NCI-H1417 treated with DMSO at 0.1 percent for 48 hours (cell line): ENCODE results near the gene CDC14A.
A peak's percentile ranks its signal among the peaks of the same experiment; 100 is the strongest.

Experiments used
- DNase-seq: peaks from one replicate; lab custom pipeline; 2025; lab: John Stamatoyannopoulos, UW

CDC14A gene

DNA sequence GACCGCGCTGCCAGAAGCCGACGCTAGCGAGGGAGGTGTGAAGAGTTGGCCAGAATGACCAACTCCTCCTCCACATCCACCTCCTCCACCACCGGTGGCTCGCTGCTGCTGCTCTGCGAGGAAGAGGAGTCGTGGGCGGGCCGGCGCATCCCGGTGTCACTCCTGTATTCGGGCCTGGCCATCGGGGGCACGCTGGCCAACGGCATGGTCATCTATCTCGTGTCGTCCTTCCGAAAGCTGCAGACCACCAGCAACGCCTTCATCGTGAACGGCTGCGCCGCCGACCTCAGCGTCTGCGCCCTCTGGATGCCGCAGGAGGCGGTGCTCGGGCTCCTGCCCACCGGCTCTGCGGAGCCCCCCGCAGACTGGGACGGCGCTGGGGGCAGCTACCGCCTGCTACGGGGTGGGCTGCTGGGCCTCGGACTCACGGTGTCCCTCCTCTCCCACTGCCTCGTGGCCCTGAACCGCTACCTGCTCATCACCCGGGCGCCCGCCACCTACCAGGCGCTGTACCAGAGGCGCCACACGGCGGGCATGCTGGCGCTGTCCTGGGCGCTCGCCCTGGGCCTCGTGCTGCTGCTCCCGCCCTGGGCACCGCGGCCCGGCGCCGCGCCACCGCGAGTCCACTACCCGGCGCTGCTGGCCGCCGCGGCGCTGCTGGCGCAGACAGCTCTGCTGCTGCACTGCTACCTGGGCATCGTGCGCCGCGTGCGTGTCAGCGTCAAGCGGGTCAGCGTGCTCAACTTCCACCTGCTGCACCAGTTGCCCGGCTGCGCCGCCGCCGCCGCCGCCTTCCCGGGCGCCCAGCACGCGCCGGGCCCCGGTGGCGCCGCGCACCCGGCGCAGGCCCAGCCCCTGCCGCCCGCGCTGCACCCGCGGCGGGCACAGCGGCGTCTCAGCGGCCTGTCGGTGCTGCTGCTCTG lies 186.9 kb downstream of the CDC14A start:
- no peak for DNase-seq

DNA sequence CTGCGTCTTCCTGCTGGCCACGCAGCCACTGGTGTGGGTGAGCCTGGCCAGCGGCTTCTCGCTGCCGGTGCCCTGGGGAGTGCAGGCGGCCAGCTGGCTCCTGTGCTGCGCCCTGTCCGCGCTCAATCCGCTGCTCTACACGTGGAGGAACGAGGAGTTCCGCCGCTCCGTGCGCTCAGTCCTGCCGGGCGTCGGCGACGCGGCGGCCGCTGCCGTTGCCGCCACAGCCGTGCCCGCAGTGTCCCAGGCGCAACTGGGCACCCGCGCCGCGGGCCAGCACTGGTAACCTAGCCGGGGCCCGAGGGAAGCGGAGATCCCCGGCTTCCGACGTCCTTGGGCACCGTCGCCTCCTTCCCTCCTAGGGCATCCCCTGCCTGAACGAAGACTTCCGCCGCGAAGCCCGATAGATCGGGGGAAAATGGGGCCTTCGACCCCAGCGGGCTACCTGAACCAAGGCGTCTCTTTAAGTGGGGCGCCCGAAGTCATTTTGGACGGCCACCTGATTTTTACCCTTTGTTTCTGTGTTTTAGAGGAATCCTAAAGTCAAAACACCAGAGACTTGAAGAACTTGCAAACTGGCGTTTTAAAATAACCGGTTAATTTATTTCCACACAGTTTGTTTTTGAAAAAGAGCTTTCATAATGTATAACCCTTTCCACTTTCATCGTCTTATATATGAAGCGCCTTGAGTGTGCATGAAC lies 187.7 kb downstream of the CDC14A start:
- no peak for DNase-seq

DNA sequence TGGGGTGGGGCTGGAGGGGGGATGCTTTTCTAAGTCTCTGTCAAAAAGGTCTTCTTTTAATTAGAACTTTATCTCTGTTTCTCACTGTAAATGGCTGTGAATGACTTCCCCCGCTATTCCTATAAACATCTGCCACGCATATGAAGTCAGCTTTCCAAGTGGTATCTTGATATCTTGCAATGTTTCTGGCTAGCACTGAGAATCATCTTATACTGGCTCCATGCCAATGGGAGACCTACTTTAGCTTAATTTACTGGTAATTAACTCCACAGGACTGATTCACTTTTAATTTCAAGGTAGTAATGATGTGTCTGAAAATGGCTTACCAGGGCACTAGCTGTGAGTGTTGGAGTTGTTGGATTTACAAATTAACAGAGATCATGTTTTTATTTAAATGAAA lies 190.0 kb downstream of the CDC14A start:
- DNase-seq: peak; percentile 51

GRCh38 chr1:100543640-100544039 lies 191.3 kb downstream of the CDC14A start:
- no peak for DNase-seq

DNA sequence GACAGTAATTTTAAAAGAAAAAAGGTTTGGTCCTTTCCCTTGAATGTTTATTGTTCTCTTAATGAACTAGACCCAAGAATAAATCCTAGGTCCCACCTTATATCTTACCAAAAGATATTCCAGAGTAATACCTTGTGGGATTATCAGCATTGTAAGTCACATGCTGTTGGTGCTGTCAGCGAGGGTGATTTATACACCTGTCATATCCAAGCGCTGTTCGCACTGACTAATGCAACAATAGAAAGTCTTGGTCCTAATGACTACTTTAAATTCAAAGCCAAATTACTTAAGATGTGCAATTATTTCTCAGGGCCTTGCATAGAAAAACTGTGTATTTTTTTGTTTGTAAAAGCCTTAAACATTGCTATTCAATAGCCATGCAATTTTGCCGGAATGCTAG lies 192.5 kb downstream of the CDC14A start:
- DNase-seq: no peak

GRCh38 chr1:100545855-100546254 lies 193.5 kb downstream of the CDC14A start:
- no peak for DNase-seq

GRCh38 chr1:100552031-100552430 lies 199.7 kb downstream of the CDC14A start:
- no peak for DNase-seq

DNA sequence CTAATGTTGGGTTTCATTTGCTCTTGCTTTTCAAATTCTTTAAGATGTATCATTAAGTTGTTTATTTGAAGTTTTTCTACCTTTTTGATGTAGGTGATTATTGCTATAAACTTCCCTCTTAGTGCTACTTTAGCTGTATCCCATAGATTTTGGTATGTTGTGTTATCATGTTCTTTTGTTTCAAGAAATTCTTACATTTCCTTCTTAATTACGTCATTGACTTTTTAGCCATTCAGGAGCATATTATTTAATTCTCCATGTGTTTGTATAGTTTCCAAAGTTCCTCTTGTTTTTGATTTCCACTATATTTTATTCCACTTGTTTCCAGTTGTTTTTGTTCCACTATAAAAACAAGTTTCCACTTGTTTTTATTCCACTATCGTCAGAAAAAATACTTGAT lies 200.6 kb downstream of the CDC14A start:
- DNase-seq: no peak

- no peak for DNase-seq
Observed at GRCh38 chr1:100556181-100556580, 203.9 kb downstream of the CDC14A start.

GRCh38 chr1:100556925-100557605 lies 204.8 kb downstream of the CDC14A start:
- DNase-seq: no peak

DNA sequence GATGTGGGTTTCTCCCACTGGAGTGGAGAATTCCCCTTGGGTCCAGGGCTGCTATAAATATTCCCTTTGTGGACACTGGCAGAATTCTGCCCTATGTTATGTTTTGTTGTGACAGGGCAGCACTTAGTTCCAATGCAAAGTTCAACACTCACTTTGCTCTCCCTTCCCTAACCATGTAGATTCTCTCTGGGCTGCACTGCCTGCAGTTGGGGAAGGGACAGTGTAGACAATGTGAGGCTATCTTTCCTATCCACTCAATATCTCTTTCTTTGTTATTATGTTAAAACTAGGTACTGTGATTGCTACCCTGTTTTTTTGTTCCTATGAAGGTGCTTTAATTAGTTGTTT lies 205.3 kb downstream of the CDC14A start:
- DNase-seq: no peak

DNA sequence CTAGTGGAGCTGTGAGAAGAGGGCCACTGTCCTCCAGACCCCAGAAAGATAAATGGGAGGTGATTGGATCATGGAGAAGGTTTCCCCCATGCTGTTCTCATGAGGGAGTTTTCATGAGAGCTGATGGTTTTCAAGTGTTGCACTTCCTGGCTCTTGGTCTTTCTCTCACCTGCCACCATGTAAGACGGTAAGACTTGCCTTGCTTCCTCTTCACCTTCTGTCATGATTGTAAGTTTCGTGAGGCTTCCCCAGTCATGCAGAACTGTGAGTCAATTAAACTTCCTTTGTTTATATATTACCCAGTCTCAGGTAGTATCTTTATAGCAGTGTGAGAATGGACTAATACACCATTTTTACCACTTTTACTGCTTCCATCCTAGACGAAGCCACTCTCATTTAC lies 213.2 kb downstream of the CDC14A start:
- DNase-seq: no peak

GRCh38 chr1:100565937-100566699 lies 213.8 kb downstream of the CDC14A start:
- DNase-seq: no peak

DNA sequence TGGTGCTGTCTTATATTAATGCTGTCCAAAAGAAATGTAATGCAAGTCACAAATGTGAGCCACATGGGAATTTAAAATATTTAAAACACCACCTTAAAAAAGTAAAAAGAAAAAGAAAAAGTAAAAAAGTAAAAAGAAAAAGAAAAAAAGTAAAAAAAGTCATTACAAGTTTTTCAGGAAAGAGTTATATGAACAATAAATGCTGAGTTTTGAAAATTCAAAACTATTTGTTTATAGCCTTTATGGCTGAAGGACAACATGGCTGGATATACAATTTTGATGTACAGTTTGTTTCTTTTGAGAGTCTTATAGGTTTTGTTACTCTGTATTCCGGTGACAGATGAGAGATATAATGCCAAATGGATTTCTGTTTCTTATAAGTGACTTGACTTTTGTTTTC lies 214.8 kb downstream of the CDC14A start:
- no peak for DNase-seq
